Measurements from ENCODE around the gene MED9. TPM values are rescaled to one million over a fixed set of nuclear protein-coding genes. Genes with fewer than 3 reads are reported as not detected.

MED9 gene
- total RNA-seq, 6 donors from 2014 or later, result 8.5 to 31.4 (median 13.9) TPM

DNA sequence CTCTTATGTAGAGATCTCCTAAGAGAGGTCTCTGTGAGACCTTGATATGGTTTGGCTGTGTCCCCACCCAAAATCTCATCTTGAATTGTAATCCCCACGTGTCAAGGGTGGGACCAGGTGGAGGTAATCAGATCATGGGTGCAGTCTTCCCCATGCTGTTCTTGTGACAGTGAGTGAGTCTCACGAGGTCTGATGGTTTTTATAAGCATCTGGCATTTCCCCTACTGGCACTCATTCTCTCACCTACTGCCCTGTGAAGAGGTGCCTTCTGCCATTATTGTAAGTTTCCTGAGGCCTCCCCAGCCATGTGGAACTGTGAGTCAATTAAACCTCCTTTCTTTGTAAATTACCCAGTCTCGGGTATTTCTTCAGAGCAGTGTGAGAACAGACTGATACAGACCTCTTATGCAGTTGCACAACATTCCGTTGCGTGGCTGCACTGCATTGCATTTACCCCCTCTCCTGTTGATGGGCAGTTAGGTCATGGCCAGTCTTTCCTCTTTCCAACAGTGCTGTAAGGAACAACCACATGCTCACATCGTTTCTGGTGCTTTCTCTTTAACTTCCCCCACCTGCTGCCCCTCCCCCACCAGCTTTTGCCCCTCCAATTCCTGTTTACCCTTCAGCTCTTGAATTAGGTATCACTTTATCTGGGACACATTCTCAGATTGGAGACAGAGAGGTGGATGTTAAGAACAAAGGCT, 43.6 kb upstream of the MED9 start:
- H3K36me3 ChIP-seq, result no peaks in the 10 kb centered on the region
- peaks cover 0 to 14% (median 9%) of the 10 kb centered on the region in 4 donors for H3K4me1 ChIP-seq
- ATAC-seq (ENCODE audit: low FRiP score in 2 of 2) (peak; percentile 67 to 88), DNase-seq (peak in 1 of 2 donors; percentile 90)
- H3K27ac ChIP-seq, result peak overlapping the region in 2 of 4 donors; percentile 21 to 40
- 21 to 33% methylated on average over 6 of the region's 6 CpGs for WGBS, 2 donors
- H3K4me3 ChIP-seq, result no peak overlapping the region
- TF ChIP-seq POLR2A (IDR thresholded peaks at IDR 0.05) (no peak), POLR2AphosphoS5 (IDR thresholded peaks at IDR 0.05) (peak; percentile 56 to 62), EP300 (IDR thresholded peaks at IDR 0.05) (peak in 1 of 4 donors; percentile 73)
- TF ChIP-seq, protein P1, sequence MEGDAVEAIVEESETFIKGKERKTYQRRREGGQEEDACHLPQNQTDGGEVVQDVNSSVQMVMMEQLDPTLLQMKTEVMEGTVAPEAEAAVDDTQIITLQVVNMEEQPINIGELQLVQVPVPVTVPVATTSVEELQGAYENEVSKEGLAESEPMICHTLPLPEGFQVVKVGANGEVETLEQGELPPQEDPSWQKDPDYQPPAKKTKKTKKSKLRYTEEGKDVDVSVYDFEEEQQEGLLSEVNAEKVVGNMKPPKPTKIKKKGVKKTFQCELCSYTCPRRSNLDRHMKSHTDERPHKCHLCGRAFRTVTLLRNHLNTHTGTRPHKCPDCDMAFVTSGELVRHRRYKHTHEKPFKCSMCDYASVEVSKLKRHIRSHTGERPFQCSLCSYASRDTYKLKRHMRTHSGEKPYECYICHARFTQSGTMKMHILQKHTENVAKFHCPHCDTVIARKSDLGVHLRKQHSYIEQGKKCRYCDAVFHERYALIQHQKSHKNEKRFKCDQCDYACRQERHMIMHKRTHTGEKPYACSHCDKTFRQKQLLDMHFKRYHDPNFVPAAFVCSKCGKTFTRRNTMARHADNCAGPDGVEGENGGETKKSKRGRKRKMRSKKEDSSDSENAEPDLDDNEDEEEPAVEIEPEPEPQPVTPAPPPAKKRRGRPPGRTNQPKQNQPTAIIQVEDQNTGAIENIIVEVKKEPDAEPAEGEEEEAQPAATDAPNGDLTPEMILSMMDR (IDR thresholded peaks at IDR 0.05), result peak in 1 of 6 experiments; percentile 13
- no peaks in the 10 kb centered on the region for H3K9me3 ChIP-seq
- no peaks in the 10 kb centered on the region for H3K27me3 ChIP-seq

DNA sequence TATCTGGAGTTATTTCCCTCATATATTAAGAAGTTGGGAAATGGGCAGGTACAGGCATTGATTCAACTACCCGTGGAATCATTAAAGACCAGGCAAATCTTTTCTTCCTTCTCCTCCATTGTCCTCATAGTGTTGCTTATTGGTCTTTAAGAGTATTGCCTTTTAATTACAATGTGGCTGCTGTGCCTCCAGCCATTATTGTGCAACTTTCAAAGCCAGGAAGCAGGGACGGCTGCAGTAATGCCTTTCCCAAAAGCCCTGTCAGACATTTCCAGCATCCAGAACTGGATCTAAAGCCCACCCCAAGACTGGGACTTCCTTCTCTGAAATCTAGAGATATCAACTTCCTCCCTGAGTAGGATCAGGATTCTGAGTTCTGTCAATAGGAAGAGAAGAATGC, 42.3 kb upstream of the MED9 start:
- Histone ChIP-seq H3K36me3 (no peaks in the 10 kb centered on the region), H3K4me3 (no peak overlapping the region)
- WGBS, 2 donors, result 55 to 72% methylated on average over 2 of the region's 2 CpGs

DNA sequence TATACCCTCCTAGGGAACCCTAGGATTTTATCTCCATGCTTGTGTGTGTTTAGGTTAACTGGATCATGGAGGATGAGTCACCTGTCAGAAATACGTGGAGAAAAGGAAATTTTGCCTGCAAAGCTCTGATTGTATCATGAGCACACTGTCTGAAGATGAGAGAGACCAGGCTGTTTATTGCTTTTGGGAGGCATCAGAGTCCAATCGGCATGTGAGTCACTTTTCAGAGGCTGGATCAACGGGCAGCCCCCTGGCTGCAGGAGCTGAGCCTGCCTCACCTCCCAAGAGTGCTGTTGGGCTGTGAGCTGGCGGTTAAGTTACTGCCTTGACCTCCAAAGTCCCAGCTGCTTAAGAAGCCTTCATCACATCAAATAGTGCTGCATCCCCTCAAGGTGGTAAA, 41.5 kb upstream of the MED9 start:
- H3K9me3 ChIP-seq, result no peaks in the 10 kb centered on the region
- ATAC-seq (ENCODE audit: low FRiP score in 2 of 2), result no peak
- H3K4me1 ChIP-seq, result peaks cover 0 to 21% (median 13%) of the 10 kb centered on the region in 4 donors
- no peak overlapping the region for H3K27ac ChIP-seq
- TF ChIP-seq POLR2A (IDR thresholded peaks at IDR 0.05), result no peak
- TF ChIP-seq, protein P1 (IDR thresholded peaks at IDR 0.05), result no peak
- TF ChIP-seq POLR2AphosphoS5 (IDR thresholded peaks at IDR 0.05), result no peak
- TF ChIP-seq EP300 (IDR thresholded peaks at IDR 0.05), result no peak
- H3K27me3 ChIP-seq, result no peaks in the 10 kb centered on the region
- no peak for DNase-seq
- H3K4me3 ChIP-seq, result no peak overlapping the region
- WGBS, 2 donors, result 57 to 60% methylated on average over 3 to 4 of the region's 4 CpGs
- no peaks in the 10 kb centered on the region for H3K36me3 ChIP-seq

More for the DNA sequence above, 42.3 kb upstream of the MED9 start:
- H3K27me3 ChIP-seq, result no peaks in the 10 kb centered on the region
- H3K27ac ChIP-seq, result no peak overlapping the region
- TF ChIP-seq POLR2AphosphoS5 (IDR thresholded peaks at IDR 0.05), result no peak
- no peak for TF ChIP-seq POLR2A (IDR thresholded peaks at IDR 0.05)
- TF ChIP-seq, protein P1 (IDR thresholded peaks at IDR 0.05), result no peak
- no peak for TF ChIP-seq EP300 (IDR thresholded peaks at IDR 0.05)
- ATAC-seq (ENCODE audit: low FRiP score in 2 of 2) (no peak), DNase-seq (no peak)
- H3K9me3 ChIP-seq, result no peaks in the 10 kb centered on the region
- peaks cover 0 to 15% (median 11%) of the 10 kb centered on the region in 4 donors for H3K4me1 ChIP-seq

DNA sequence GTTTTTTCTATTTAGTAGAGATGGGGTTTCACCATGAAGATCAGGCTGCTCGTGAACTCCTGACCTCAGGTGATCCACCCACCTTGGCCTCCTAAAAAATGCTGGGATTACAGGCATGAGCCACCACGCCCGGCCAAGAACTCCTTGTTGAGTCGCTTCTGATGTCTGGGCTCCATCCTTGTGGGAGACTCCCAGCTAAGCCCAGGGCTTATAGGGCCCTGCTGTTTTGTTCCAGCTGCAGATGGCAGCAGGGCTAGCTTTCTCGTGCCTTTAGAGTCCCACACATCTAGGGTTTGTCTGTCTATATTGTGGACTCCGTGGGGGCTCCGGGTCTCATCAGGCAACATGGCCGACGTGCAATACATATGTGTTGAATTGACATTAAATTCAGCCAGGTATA, 39.3 kb upstream of the MED9 start:
- peaks cover 0 to 21% (median 18%) of the 10 kb centered on the region in 4 donors for H3K4me1 ChIP-seq
- H3K4me3 ChIP-seq, result no peak overlapping the region
- WGBS, 2 donors, result 87 to 97% methylated on average over 4 to 9 of the region's 9 CpGs
- H3K27ac ChIP-seq, result no peak overlapping the region
- no peaks in the 10 kb centered on the region for H3K36me3 ChIP-seq
- TF ChIP-seq POLR2AphosphoS5 (IDR thresholded peaks at IDR 0.05) (no peak), POLR2A (IDR thresholded peaks at IDR 0.05) (no peak), EP300 (IDR thresholded peaks at IDR 0.05) (no peak)
- TF ChIP-seq, protein P1 (IDR thresholded peaks at IDR 0.05), result no peak
- no peaks in the 10 kb centered on the region for H3K9me3 ChIP-seq
- no peaks in the 10 kb centered on the region for H3K27me3 ChIP-seq
- DNase-seq (no peak), ATAC-seq (ENCODE audit: low FRiP score in 2 of 2) (no peak)

DNA sequence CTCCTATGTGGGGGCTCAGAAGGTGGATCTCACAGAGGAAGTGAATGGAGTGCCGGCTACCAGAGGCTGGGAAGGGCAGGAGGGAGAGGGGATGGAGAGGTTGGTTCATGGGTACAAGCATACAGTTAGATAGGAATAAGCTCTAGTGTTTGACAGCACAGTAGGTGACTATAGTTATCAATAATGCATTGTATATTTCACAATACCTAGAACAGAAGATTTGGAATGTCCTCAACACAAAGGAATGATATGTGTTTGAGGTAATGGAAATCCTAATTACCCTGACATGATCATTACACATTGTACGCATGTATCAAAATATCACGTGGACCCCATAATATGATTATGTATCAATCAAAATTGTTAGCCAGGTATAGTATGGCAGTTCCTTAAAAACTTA, 38.9 kb upstream of the MED9 start:
- Histone ChIP-seq H3K4me3 (no peak overlapping the region), H3K9me3 (no peaks in the 10 kb centered on the region), H3K27ac (no peak overlapping the region), H3K4me1 (peaks cover 0 to 22% (median 15%) of the 10 kb centered on the region in 4 donors), H3K36me3 (no peaks in the 10 kb centered on the region), H3K27me3 (no peaks in the 10 kb centered on the region)
- WGBS, 2 donors, result 91 to 93% methylated on average over 3 of the region's 3 CpGs
- ATAC-seq (ENCODE audit: low FRiP score in 2 of 2), result no peak
- DNase-seq, result no peak
- TF ChIP-seq POLR2AphosphoS5 (IDR thresholded peaks at IDR 0.05) (no peak), POLR2A (IDR thresholded peaks at IDR 0.05) (no peak), EP300 (IDR thresholded peaks at IDR 0.05) (no peak)
- TF ChIP-seq, protein P1 (IDR thresholded peaks at IDR 0.05), result no peak

Data from upper lobe of left lung (tissue), 6 donors.